DMS153 treated with DMSO at 0.1 percent for 48 hours (cell line): ENCODE results near the gene OR51A7.
"Not testable (repeated sequence)": the region's sequence is repeated elsewhere in the genome, so short reads cannot be mapped to it uniquely, and the experiment has no call there.

ENCODE experiments used
- DNase-seq: peaks from one replicate; lab custom pipeline; 2025; ENCODE audit not compliant: unreplicated experiment; lab: John Stamatoyannopoulos, UW

The OR51A7 gene

GRCh38 chr11:4947505-4947904 lies 43.9 kb downstream of the OR51A7 start, which contains the start of gene OR51A4:
TSS of gene OR51A4 (minus strand) at chr11:4947605. CDS start at chr11:4947100, 505 bp downstream.
- DNase-seq, result no peak

- DNase-seq, result not testable (repeated sequence)
These were observed 52.0 kb downstream of the OR51A7 start, which contains the start of gene OR51A2 for GRCh38 chr11:4955613-4956012. TSS of gene OR51A2 (minus strand) at chr11:4955713. CDS start at chr11:4955713, 0 bp downstream.

GRCh38 chr11:4957396-4957795 lies 53.8 kb downstream of the OR51A7 start:
- DNase-seq, result no peak
